Measurements from ENCODE around the gene FBXL16. TPM values are rescaled to one million over a fixed set of nuclear protein-coding genes. Genes with fewer than 3 reads are reported as not detected.
A peak's percentile ranks its signal among the peaks of the same experiment; 100 is the strongest.

Gene FBXL16
- total and polyA plus RNA-seq, 2 donors (not counting 3 experiments of a cell fraction or from before 2014, with no cell fraction given), result 0.07 to 0.22 TPM

- peaks cover 0 to 3% of the 10 kb centered on the region in 2 experiments for H3K36me3 ChIP-seq (ENCODE audit: control insufficient read depth in 2 of 2, extremely low read depth in 1 of 2, insufficient read depth in 2 of 2, low read length in 2 of 2)
- no peak overlapping the region for H3K4me2 ChIP-seq (ENCODE audit: insufficient read depth, low read length)
- H3K27me3 ChIP-seq (ENCODE audit: control insufficient read depth in 2 of 2, insufficient read depth in 2 of 2, low read length in 2 of 2), result no peaks in the 10 kb centered on the region
- ChIA-PET POLR2A (no interaction called here), CTCF (interaction anchor here (1.0 to 1.9 kb wide), 10 partner anchors 9 to 134 kb away, joined by 3 to 16 read pairs (median 3); partner anchors contain the start of genes METTL26 and WDR90)
- peak overlapping the region; percentile 25 for H2AFZ ChIP-seq (ENCODE audit: low read depth, low read length)
- no peaks in the 10 kb centered on the region for H3K9me3 ChIP-seq (replicated peaks; ENCODE audit: control insufficient read depth, insufficient read depth, low read length)
- no TSS peak for BruUV-seq (replicated peaks)
- DNase-seq (ENCODE audit: low read depth, low spot score) (no peak), FAIRE-seq (no peak)
- H3K4me1 ChIP-seq (ENCODE audit: control insufficient read depth, extremely low read depth, insufficient read depth, low read length), result no peaks in the 10 kb centered on the region
- no peak overlapping the region for H3K27ac ChIP-seq (ENCODE audit: insufficient read depth, low read depth, low read length)
- no peaks in the 10 kb centered on the region for H4K20me1 ChIP-seq (replicated peaks; ENCODE audit: control insufficient read depth, extremely low read depth, insufficient read depth, low read length)
- dilution Hi-C loops (cut with MboI; ENCODE audit: extremely low pct_ligation_motif_present, low sequenced_read_pairs) (no loop called here), intact Hi-C loops (cut with micrococcal nuclease) (loop anchor here (1.0 kb wide), 5 partner anchors 11 to 268 kb away; partner anchors contain the start of gene WDR90)
- no peak overlapping the region for H3K9ac ChIP-seq (replicated peaks; ENCODE audit: extremely low read depth, insufficient read depth, low read length)
- TF ChIP-seq MYC (IDR thresholded peaks at IDR 0.05; ENCODE audit: low read depth, low read length) (no peak), POLR2A (IDR thresholded peaks at IDR 0.05; ENCODE audit: low read depth, low read length) (no peak), GATA2 (IDR thresholded peaks at IDR 0.05; ENCODE audit: insufficient read depth, insufficient read length, low read depth, low read length) (no peak), FOS (IDR thresholded peaks at IDR 0.05; ENCODE audit: borderline replicate concordance, insufficient read depth, low read length) (no peak), EZH2 (IDR thresholded peaks at IDR 0.05; ENCODE audit: borderline replicate concordance, low read depth, low read length, severe bottlenecking) (no peak), JUN (IDR thresholded peaks at IDR 0.05; ENCODE audit: borderline replicate concordance, insufficient read depth, insufficient read length, low read depth) (no peak), POLR2AphosphoS5 (IDR thresholded peaks at IDR 0.05; ENCODE audit: insufficient read depth, low read depth, low read length) (no peak)
- TF ChIP-seq, protein P1, sequence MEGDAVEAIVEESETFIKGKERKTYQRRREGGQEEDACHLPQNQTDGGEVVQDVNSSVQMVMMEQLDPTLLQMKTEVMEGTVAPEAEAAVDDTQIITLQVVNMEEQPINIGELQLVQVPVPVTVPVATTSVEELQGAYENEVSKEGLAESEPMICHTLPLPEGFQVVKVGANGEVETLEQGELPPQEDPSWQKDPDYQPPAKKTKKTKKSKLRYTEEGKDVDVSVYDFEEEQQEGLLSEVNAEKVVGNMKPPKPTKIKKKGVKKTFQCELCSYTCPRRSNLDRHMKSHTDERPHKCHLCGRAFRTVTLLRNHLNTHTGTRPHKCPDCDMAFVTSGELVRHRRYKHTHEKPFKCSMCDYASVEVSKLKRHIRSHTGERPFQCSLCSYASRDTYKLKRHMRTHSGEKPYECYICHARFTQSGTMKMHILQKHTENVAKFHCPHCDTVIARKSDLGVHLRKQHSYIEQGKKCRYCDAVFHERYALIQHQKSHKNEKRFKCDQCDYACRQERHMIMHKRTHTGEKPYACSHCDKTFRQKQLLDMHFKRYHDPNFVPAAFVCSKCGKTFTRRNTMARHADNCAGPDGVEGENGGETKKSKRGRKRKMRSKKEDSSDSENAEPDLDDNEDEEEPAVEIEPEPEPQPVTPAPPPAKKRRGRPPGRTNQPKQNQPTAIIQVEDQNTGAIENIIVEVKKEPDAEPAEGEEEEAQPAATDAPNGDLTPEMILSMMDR (IDR thresholded peaks at IDR 0.05; ENCODE audit: extremely low read depth in 1 of 2, insufficient read depth in 1 of 2, low read depth in 1 of 2, low read length in 2 of 2), result no peak
- TF ChIP-seq, protein P2, sequence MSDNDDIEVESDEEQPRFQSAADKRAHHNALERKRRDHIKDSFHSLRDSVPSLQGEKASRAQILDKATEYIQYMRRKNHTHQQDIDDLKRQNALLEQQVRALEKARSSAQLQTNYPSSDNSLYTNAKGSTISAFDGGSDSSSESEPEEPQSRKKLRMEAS (IDR thresholded peaks at IDR 0.05; ENCODE audit: insufficient read depth, insufficient read length), result no peak
- no peak overlapping the region for H3K4me3 ChIP-seq (replicated peaks in 1 of 3; ENCODE audit: insufficient read depth in 1 of 3, low read depth in 1 of 3, low read length in 3 of 3)
- no peaks in the 10 kb centered on the region for H3K79me2 ChIP-seq (ENCODE audit: control insufficient read depth, insufficient read depth, low read length)
- H3K9me1 ChIP-seq (replicated peaks; ENCODE audit: control insufficient read depth, extremely low read depth, insufficient read depth, low read length), result no peaks in the 10 kb centered on the region
Measured at GRCh38 chr16:660132-660458, 45.5 kb downstream of the FBXL16 start.
